ENCODE data around the gene NRL. TPM values are rescaled to one million over a fixed set of nuclear protein-coding genes. Genes with fewer than 3 reads are reported as not detected.

The NRL gene
- total and polyA plus RNA-seq, 10 of the 15 experiments (the other 5 are each of a cell fraction or from before 2014, with no cell fraction given) = 0.11 to 4.4 (median 2.2) TPM

- TF ChIP-seq ATF2 (IDR thresholded peaks at IDR 0.05; ENCODE audit: low read length) (no peak), SMAD1 (IDR thresholded peaks at IDR 0.05; ENCODE audit: low read depth, partially characterized antibody) (no peak), CUX1 (IDR thresholded peaks at IDR 0.05; ENCODE audit: insufficient replicate concordance, low read depth, low read length) (no peak), SIN3A (IDR thresholded peaks at IDR 0.05; ENCODE audit: low read depth, low read length) (peak; percentile 55), CHD2 (IDR thresholded peaks at IDR 0.05; ENCODE audit: borderline replicate concordance, low read depth, low read length) (peak; percentile 92), HSF1 (IDR thresholded peaks at IDR 0.05; ENCODE audit: low read depth, low read length) (no peak), WRNIP1 (IDR thresholded peaks at IDR 0.05; ENCODE audit: borderline replicate concordance, low read depth, low read length) (0 out of 2 replicates have a peak, but pooled peaks have one; percentile 24), YBX1 (IDR thresholded peaks at IDR 0.05) (no peak), SKIL (IDR thresholded peaks at IDR 0.05; ENCODE audit: low read depth, poor library complexity, severe bottlenecking) (peak; percentile 61), ETV6 (conservative IDR thresholded peaks at IDR 0.05 in 1 of 2, IDR thresholded peaks at IDR 0.05 in 1 of 2; ENCODE audit: borderline replicate concordance in 1 of 2, low read depth in 1 of 2) (0 out of 4 replicates have a peak, but pooled peaks of 1 of the 2 experiments have one; percentile 3), EZH2 (IDR thresholded peaks at IDR 0.05; ENCODE audit: borderline replicate concordance, control insufficient read depth, low read depth, low read length) (no peak), SMARCA5 (IDR thresholded peaks at IDR 0.05) (no peak), BCLAF1 (IDR thresholded peaks at IDR 0.05) (no peak), GATAD2B (conservative IDR thresholded peaks at IDR 0.05; ENCODE audit: low read depth) (peak; percentile 88)
Measured at GRCh38 chr14:24114532-24115421, at the start of gene NRL, which contains the start of gene DCAF11 (continued).

Data from GM12878 (cell line).